Neural progenitor cell (in vitro differentiated cells): Measurements from ENCODE around the gene CDK2AP2. TPM values are rescaled to one million over a fixed set of nuclear protein-coding genes. Genes with fewer than 3 reads are reported as not detected.
"Not testable (repeated sequence)": the region's sequence is repeated elsewhere in the genome, so short reads cannot be mapped to it uniquely, and the experiment has no call there.

Source experiments
- DNase-seq: peaks from one replicate; pipeline ENCODE4 v3.0.0-alpha.2; 2016; ENCODE audit warnings: low spot score
- H2AFZ ChIP-seq: fragments of 200-600 bp; sonication (generic); replicated peaks from 2 replicates; pipeline ENCODE4 v1.6.1; 2016; ENCODE audit warnings: antibody characterized with exemption
- H3F3A ChIP-seq: fragments of 200-600 bp; sonication (generic); 2 replicates; pipeline ENCODE4 v1.6.1; 2016; ENCODE audit warnings: antibody characterized with exemption, low read depth
- H3K27ac ChIP-seq: fragments of 200-600 bp; sonication (generic); 2 replicates; pipeline ENCODE4 v1.5.1; 2016; ENCODE audit warnings: mild to moderate bottlenecking
- H3K27me3 ChIP-seq: fragments of 200-600 bp; sonication (generic); 2 replicates; pipeline ENCODE4 v1.6.1; 2016; ENCODE audit warnings: mild to moderate bottlenecking, moderate library complexity
- H3K36me3 ChIP-seq: fragments of 200-600 bp; sonication (generic); 2 replicates; pipeline ENCODE4 v1.5.1; 2016
- H3K4me1 ChIP-seq: fragments of 200-600 bp; sonication (generic); 2 replicates; pipeline ENCODE4 v1.6.1; 2016; ENCODE audit warnings: mixed run types
- H3K4me2 ChIP-seq: fragments of 200-600 bp; sonication (generic); 2 replicates; pipeline ENCODE4 v1.6.1; 2016
- H3K4me3 ChIP-seq: fragments of 200-600 bp; sonication (generic); 2 replicates; pipeline ENCODE4 v1.5.1; 2016
- H3K79me2 ChIP-seq: fragments of 200-600 bp; sonication (generic); 2 replicates; pipeline ENCODE4 v1.6.1; 2016; ENCODE audit warnings: low read depth
- H3K9ac ChIP-seq: fragments of 200-600 bp; sonication (generic); 2 replicates; pipeline ENCODE4 v1.6.1; 2016
- H3K9me3 ChIP-seq: fragments of 200-600 bp; sonication (generic); 2 replicates; pipeline ENCODE4 v1.5.1; 2016; ENCODE audit warnings: low read depth
- H4K20me1 ChIP-seq: fragments of 200-600 bp; sonication (generic); 2 replicates; pipeline ENCODE4 v1.6.1; 2016; ENCODE audit warnings: low read depth
- H3K27ac Mint-ChIP-seq: 3 replicates; pipeline ENCODE4 v1.8.0; 2021; ENCODE audit warnings: mixed read lengths
- H3K27me3 Mint-ChIP-seq: 2 replicates; pipeline ENCODE4 v1.8.0; 2022; ENCODE audit warnings: low read depth, mild to moderate bottlenecking, inconsistent platforms, moderate library complexity, mixed read lengths; ENCODE audit not compliant: insufficient read depth
- H3K36me3 Mint-ChIP-seq: 3 replicates; pipeline ENCODE4 v1.8.0; 2021; ENCODE audit warnings: mixed read lengths
- H3K4me1 Mint-ChIP-seq: 3 replicates; pipeline ENCODE4 v1.8.0; 2021; ENCODE audit warnings: mixed read lengths
- H3K4me3 Mint-ChIP-seq: 3 replicates; pipeline ENCODE4 v1.8.0; 2021; ENCODE audit warnings: mild to moderate bottlenecking, moderate library complexity, mixed read lengths
- H3K9me3 Mint-ChIP-seq: 3 replicates; pipeline ENCODE4 v1.8.0; 2020; ENCODE audit warnings: mixed read lengths
- EZH2 ChIP-seq: fragments of 200-600 bp; sonication (generic); IDR thresholded peaks from 2 replicates; pipeline ENCODE4 v1.6.1; 2017; ENCODE audit warnings: antibody characterized with exemption, mild to moderate bottlenecking, moderate library complexity
- EZH2phosphoT487 ChIP-seq: fragments of 200-600 bp; sonication (generic); IDR thresholded peaks from 2 replicates; pipeline ENCODE4 v1.6.1; 2017; ENCODE audit warnings: antibody characterized with exemption
- total RNA-seq: library from RNA; depleted of rRNA; stranded (reverse); fragments of >200 nt; gene quantifications from 2 replicates; pipeline ENCODE4 v1.2.3, GENCODE V29; 2015; ENCODE audit warnings: low replicate concordance
- TF ChIP-seq, protein P1 (sequence below): fragments of 200-600 bp; sonication (generic); IDR thresholded peaks from 2 replicates; pipeline ENCODE4 v1.5.1; 2017; ENCODE audit warnings: antibody characterized with exemption, mild to moderate bottlenecking

The CDK2AP2 gene
- total RNA-seq, 1 donor from 2014 or later: 2.1 TPM

DNA sequence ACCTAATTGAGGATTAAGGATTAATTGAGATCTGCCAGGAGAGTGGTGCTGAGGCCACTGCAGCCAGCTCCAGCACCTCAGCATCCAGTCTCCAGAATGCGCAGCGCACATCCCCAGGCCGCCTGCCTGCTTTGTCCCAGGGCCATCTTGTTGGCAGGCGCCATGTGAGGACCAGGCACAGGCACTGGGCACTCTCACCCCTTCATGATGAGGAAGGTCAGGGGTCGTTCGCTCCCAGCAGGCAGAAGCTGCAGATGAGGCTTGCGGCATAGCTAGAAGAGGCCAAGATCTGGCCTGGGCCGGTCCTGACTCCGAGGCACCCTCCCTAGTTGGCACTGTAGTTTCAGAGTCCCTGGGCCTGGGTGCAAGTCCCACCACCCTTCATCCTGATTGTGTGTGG lies 8.8 kb upstream of the CDK2AP2 start:
- no peak overlapping the region for H3K4me3 Mint-ChIP-seq
- no peak overlapping the region for H3K27ac ChIP-seq
- H3K36me3 ChIP-seq: no peaks in the 10 kb centered on the region
- no peak overlapping the region for H3K4me3 ChIP-seq
- no peaks in the 10 kb centered on the region for H3F3A ChIP-seq
- no peak overlapping the region for H2AFZ ChIP-seq
- no peak overlapping the region for H3K9ac ChIP-seq
- no peak overlapping the region for H3K27ac Mint-ChIP-seq
- no peaks in the 10 kb centered on the region for H3K9me3 ChIP-seq
- H3K36me3 Mint-ChIP-seq: no peaks in the 10 kb centered on the region
- H3K4me2 ChIP-seq: no peak overlapping the region
- peaks cover 13% of the 10 kb centered on the region for H3K27me3 Mint-ChIP-seq
- H3K9me3 Mint-ChIP-seq: no peaks in the 10 kb centered on the region
- TF ChIP-seq, protein P1, sequence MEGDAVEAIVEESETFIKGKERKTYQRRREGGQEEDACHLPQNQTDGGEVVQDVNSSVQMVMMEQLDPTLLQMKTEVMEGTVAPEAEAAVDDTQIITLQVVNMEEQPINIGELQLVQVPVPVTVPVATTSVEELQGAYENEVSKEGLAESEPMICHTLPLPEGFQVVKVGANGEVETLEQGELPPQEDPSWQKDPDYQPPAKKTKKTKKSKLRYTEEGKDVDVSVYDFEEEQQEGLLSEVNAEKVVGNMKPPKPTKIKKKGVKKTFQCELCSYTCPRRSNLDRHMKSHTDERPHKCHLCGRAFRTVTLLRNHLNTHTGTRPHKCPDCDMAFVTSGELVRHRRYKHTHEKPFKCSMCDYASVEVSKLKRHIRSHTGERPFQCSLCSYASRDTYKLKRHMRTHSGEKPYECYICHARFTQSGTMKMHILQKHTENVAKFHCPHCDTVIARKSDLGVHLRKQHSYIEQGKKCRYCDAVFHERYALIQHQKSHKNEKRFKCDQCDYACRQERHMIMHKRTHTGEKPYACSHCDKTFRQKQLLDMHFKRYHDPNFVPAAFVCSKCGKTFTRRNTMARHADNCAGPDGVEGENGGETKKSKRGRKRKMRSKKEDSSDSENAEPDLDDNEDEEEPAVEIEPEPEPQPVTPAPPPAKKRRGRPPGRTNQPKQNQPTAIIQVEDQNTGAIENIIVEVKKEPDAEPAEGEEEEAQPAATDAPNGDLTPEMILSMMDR: no peak
- no peak for TF ChIP-seq EZH2
- TF ChIP-seq EZH2phosphoT487: no peak
- DNase-seq: no peak
- H3K4me1 ChIP-seq: no peaks in the 10 kb centered on the region
- no peaks in the 10 kb centered on the region for H4K20me1 ChIP-seq
- H3K79me2 ChIP-seq: no peaks in the 10 kb centered on the region
- H3K4me1 Mint-ChIP-seq: no peaks in the 10 kb centered on the region
- peaks cover 29% of the 10 kb centered on the region for H3K27me3 ChIP-seq

DNA sequence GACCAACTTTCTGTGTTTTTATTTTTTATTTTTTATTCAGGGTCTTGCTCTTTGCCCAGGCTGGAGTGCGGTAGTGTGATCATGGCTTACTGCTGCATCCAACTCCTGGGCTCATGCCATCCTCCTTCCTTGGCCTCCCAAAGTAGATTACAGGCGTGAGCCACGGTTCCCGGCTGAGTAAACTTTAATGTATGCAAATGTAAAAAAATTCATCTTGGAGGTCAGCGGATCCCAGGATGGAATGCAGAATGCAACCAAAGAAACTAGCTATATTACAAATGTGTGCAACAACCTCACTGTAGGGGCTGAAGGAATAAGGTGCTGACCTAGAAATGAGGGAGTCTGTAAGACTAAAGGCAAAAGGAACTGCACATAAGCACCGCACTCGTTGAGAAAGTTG lies 6.2 kb upstream of the CDK2AP2 start:
- Histone ChIP-seq H3K4me3 (no peak overlapping the region), H3K9ac (no peak overlapping the region), H3K9me3 (no peaks in the 10 kb centered on the region), H3F3A (no peaks in the 10 kb centered on the region), H3K4me1 (no peaks in the 10 kb centered on the region), H4K20me1 (no peaks in the 10 kb centered on the region), H3K4me2 (no peak overlapping the region), H2AFZ (no peak overlapping the region), H3K79me2 (no peaks in the 10 kb centered on the region), H3K36me3 (no peaks in the 10 kb centered on the region), H3K27me3 (peaks cover 52% of the 10 kb centered on the region), H3K27ac (no peak overlapping the region)
- Mint-ChIP-seq H3K4me3 (no peak overlapping the region), H3K9me3 (no peaks in the 10 kb centered on the region), H3K27ac (no peak overlapping the region), H3K36me3 (no peaks in the 10 kb centered on the region), H3K27me3 (peaks cover 18% of the 10 kb centered on the region), H3K4me1 (peaks cover 6% of the 10 kb centered on the region)
- TF ChIP-seq, protein P1: no peak
- no peak for TF ChIP-seq EZH2phosphoT487
- TF ChIP-seq EZH2: no peak
- no peak for DNase-seq

DNA sequence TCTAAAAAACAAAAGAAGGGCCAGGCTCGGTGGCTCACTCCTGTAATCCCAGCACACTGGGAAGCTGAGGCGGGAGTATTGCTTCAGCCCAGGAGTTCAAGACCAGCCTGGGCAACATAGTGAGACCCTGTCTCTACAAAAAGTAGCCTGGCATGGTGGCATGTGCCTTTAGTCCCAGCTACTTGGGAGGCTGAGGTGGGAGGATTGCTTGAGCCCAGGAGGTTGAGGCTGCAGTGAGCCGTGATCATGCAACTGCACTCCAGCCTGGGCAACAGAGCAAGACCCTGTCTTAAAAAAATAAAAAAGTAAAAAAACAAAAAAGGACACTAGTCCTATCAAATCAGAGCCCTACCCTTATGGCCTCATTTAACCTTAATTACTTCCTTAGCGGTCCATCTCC lies 3.6 kb upstream of the CDK2AP2 start:
- not testable (repeated sequence) for H3K27ac ChIP-seq, H3K4me3 ChIP-seq, H3K4me1 ChIP-seq, H3K4me3 Mint-ChIP-seq, H3K9me3 ChIP-seq, H2AFZ ChIP-seq, H3K4me2 ChIP-seq, H3K36me3 Mint-ChIP-seq, H3K9ac ChIP-seq, DNase-seq, H3K79me2 ChIP-seq, H3K36me3 ChIP-seq, H3K27ac Mint-ChIP-seq, H3K9me3 Mint-ChIP-seq
- peaks cover 14% of the 10 kb centered on the region for H3K27me3 Mint-ChIP-seq
- peaks cover 10% of the 10 kb centered on the region for H4K20me1 ChIP-seq
- H3K27me3 ChIP-seq: peaks cover 52% of the 10 kb centered on the region
- H3F3A ChIP-seq: peaks cover 12% of the 10 kb centered on the region
- peaks cover 18% of the 10 kb centered on the region for H3K4me1 Mint-ChIP-seq

DNA sequence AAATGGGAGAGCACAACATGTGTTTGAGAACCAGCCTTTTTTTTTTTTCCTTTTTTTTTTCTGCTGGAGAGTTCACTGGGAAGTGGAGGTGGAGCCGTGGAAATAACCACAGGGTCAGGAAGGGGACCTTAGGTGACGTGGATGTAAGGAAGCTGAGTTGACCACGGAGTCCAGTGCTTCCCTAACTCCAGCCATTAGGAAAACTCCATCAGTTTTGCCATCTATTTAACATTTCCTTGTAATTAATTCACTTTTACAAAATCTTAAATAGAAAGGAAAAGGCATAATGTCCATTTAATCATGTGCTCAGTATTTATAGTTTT lies 2.0 kb upstream of the CDK2AP2 start:
- no peak overlapping the region for H3K27ac ChIP-seq
- peaks cover 24% of the 10 kb centered on the region for H4K20me1 ChIP-seq
- no peak overlapping the region for H3K4me2 ChIP-seq
- H2AFZ ChIP-seq: no peak overlapping the region
- peaks cover 28% of the 10 kb centered on the region for H3F3A ChIP-seq
- H3K27me3 ChIP-seq: peaks cover 52% of the 10 kb centered on the region
- Mint-ChIP-seq H3K4me3 (peak overlapping the region; percentile 90), H3K36me3 (no peaks in the 10 kb centered on the region), H3K27ac (peak overlapping the region; percentile 26), H3K9me3 (no peaks in the 10 kb centered on the region), H3K27me3 (peaks cover 16% of the 10 kb centered on the region), H3K4me1 (peaks cover 25% of the 10 kb centered on the region)
- peaks cover 9% of the 10 kb centered on the region for H3K79me2 ChIP-seq
- no peak overlapping the region for H3K4me3 ChIP-seq
- H3K4me1 ChIP-seq: peaks cover 16% of the 10 kb centered on the region
- no peaks in the 10 kb centered on the region for H3K9me3 ChIP-seq
- no peak overlapping the region for H3K9ac ChIP-seq
- no peak for DNase-seq
- H3K36me3 ChIP-seq: no peaks in the 10 kb centered on the region
- TF ChIP-seq, protein P1: no peak
- TF ChIP-seq EZH2phosphoT487 (no peak), EZH2 (no peak)
